KMS-11 (cell line): ENCODE measurements around the gene SPTB.

Source experiments
- H2AFZ ChIP-seq: fragments of 200-600 bp; sonication (generic); 2 replicates; pipeline ENCODE4 v1.6.1; 2016; ENCODE audit warnings: antibody characterized with exemption, mixed run types, low read depth
- H3K27ac ChIP-seq: fragments of 200-600 bp; sonication (generic); 2 replicates; pipeline ENCODE4 v1.6.1; 2016; ENCODE audit warnings: mild to moderate bottlenecking, mixed run types
- H3K27me3 ChIP-seq: fragments of 200-600 bp; sonication (generic); 2 replicates; pipeline ENCODE4 v1.6.1; 2017; ENCODE audit warnings: mild to moderate bottlenecking, low read depth, mixed run types, moderate library complexity; ENCODE audit not compliant: insufficient read depth
- H3K36me3 ChIP-seq: fragments of 200-600 bp; sonication (generic); 2 replicates; pipeline ENCODE4 v1.6.1; 2017; ENCODE audit warnings: mild to moderate bottlenecking, mixed run types; ENCODE audit not compliant: insufficient read depth
- H3K4me1 ChIP-seq: fragments of 200-600 bp; sonication (generic); 2 replicates; pipeline ENCODE4 v1.6.1; 2016; ENCODE audit warnings: mild to moderate bottlenecking, low read depth, mixed run types; ENCODE audit not compliant: poor library complexity, severe bottlenecking
- H3K4me2 ChIP-seq: fragments of 200-600 bp; sonication (generic); 2 replicates; pipeline ENCODE4 v1.7.0; 2016; ENCODE audit warnings: mild to moderate bottlenecking, mixed run types
- H3K4me3 ChIP-seq: fragments of 200-600 bp; sonication (generic); IDR thresholded peaks from 2 replicates; pipeline ENCODE4 v1.6.1; 2017; ENCODE audit warnings: low read depth, low read length, mixed read lengths; ENCODE audit not compliant: insufficient read depth
- H3K79me2 ChIP-seq: fragments of 200-600 bp; sonication (generic); 2 replicates; pipeline ENCODE4 v1.6.1; 2016; ENCODE audit warnings: low read depth, mixed run types; ENCODE audit not compliant: insufficient read depth
- H3K9ac ChIP-seq: fragments of 200-600 bp; sonication (generic); 2 replicates; pipeline ENCODE4 v1.6.1; 2016; ENCODE audit warnings: mild to moderate bottlenecking, mixed run types
- H4K20me1 ChIP-seq: fragments of 200-600 bp; sonication (generic); 2 replicates; pipeline ENCODE4 v1.6.1; 2016; ENCODE audit warnings: mild to moderate bottlenecking, mixed run types; ENCODE audit not compliant: insufficient read depth
- TF ChIP-seq, protein P1 (sequence below): fragments of 200-600 bp; sonication (generic); conservative IDR thresholded peaks from 2 replicates; pipeline ENCODE4 v1.6.1; 2017; ENCODE audit warnings: low read depth, mild to moderate bottlenecking, antibody characterized with exemption, low read length, moderate library complexity, mixed read lengths

Gene SPTB

DNA sequence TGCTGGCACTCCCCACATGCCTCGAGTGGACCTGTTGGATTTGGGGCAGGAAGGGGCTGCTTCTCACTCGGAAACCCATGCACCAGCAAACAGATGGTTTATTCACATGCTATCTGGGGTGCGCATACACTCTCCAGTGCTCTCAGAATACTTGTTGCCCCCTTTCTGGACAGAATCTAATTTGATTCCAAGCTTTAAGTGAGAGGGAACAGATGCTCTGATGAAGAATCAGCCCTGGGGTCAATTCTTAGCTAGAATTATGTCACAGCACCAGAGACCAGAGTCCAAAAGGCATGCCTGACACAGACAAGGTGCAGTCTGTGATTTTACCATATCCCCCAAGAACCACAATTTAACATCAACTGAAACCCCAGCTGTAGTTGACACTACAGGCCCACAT, 83.8 kb downstream of the SPTB start:
- H3K27me3 ChIP-seq, result no peaks in the 10 kb centered on the region
- H3K27ac ChIP-seq, result no peak overlapping the region
- H3K36me3 ChIP-seq, result no peaks in the 10 kb centered on the region
- no peaks in the 10 kb centered on the region for H3K4me1 ChIP-seq
- no peak overlapping the region for H3K4me2 ChIP-seq
- no peak overlapping the region for H3K9ac ChIP-seq
- H3K79me2 ChIP-seq, result no peaks in the 10 kb centered on the region
- H4K20me1 ChIP-seq, result no peaks in the 10 kb centered on the region
- no peak overlapping the region for H3K4me3 ChIP-seq
- no peak overlapping the region for H2AFZ ChIP-seq
- TF ChIP-seq, protein P1, sequence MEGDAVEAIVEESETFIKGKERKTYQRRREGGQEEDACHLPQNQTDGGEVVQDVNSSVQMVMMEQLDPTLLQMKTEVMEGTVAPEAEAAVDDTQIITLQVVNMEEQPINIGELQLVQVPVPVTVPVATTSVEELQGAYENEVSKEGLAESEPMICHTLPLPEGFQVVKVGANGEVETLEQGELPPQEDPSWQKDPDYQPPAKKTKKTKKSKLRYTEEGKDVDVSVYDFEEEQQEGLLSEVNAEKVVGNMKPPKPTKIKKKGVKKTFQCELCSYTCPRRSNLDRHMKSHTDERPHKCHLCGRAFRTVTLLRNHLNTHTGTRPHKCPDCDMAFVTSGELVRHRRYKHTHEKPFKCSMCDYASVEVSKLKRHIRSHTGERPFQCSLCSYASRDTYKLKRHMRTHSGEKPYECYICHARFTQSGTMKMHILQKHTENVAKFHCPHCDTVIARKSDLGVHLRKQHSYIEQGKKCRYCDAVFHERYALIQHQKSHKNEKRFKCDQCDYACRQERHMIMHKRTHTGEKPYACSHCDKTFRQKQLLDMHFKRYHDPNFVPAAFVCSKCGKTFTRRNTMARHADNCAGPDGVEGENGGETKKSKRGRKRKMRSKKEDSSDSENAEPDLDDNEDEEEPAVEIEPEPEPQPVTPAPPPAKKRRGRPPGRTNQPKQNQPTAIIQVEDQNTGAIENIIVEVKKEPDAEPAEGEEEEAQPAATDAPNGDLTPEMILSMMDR, result no peak

DNA sequence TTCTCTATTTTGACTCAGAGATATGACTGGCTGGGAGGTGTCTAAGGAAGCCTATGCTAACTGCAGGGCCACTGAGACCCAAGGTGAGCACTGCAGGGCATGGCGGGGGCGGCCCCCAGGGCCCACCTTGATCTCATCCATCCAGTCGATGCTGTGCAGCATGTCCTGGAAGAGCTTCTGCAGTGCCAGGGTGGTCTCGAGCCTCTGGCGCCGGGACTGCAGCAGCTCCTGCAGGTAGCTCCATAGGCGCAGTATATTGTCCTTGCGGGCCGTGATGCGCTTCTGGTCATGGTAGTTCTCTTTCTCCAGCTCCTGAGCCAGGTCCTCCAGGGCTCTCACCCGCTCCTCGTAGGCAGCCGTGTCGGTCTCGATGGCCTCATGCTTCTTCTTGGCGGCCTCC, 84.5 kb downstream of the SPTB start:
- Histone ChIP-seq H3K4me1 (no peaks in the 10 kb centered on the region), H3K27ac (no peak overlapping the region), H2AFZ (no peak overlapping the region), H3K36me3 (no peaks in the 10 kb centered on the region), H3K27me3 (no peaks in the 10 kb centered on the region), H4K20me1 (no peaks in the 10 kb centered on the region), H3K9ac (no peak overlapping the region), H3K4me3 (no peak overlapping the region), H3K4me2 (no peak overlapping the region), H3K79me2 (no peaks in the 10 kb centered on the region)
- TF ChIP-seq, protein P1, result no peak

DNA sequence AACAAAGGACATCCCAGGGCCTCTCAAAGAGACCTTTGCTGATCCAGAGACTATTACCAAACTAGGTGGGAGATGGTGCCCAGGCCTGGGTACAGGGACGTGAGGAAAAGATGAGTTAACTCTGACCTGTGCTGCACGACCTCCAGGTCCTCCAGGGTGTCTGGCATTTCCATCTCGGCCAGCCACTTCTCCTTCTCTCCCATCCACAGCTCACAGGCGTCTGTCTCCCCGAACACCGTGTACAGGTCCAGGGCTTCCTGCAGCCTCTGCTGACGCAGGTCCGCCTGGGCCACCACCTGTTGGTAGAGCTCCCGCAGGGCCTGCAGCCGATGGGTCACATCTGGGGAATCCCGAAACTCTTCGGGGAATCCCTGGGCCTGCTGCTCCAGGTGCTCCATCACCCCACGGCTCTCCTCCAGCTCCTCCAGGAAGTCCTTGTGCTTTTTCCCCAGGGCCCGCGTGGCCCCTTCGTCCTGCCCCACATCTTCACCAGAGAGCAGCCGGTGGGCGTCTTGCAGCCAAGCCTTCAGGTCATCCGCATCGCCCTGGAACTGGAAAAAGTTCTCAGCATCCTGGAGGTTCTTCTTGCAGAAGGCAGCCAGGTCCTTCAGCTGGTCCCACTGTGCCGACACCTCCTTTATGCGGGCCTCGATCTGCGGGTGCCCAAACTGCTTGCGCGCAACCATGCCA, 86.7 kb downstream of the SPTB start:
- Histone ChIP-seq H4K20me1 (no peaks in the 10 kb centered on the region), H3K27me3 (no peaks in the 10 kb centered on the region), H3K4me3 (no peak overlapping the region), H3K79me2 (no peaks in the 10 kb centered on the region), H3K36me3 (no peaks in the 10 kb centered on the region), H3K9ac (no peak overlapping the region), H2AFZ (no peak overlapping the region), H3K4me1 (no peaks in the 10 kb centered on the region), H3K27ac (no peak overlapping the region), H3K4me2 (no peak overlapping the region)
- TF ChIP-seq, protein P1, result no peak

DNA sequence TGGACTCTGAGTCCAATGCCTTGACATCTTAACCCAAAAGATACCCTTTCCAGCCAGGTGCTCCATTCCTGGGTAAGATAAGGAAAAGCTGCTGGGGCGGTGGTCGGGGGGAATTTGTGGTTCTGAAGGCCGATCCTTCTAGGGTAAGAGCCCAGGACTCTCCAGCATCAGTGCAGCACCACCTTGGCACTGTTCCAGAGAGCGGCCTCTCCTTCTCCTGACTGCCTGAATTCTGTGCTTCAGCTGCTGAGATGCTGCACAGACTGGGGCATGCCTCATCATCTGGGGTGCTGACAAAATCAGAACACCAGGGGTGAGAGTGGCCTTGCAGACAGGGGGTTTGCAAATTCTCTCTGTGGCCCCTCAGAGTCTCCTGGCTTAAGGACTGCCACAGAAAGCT, 87.5 kb downstream of the SPTB start:
- H3K4me2 ChIP-seq, result no peak overlapping the region
- H3K4me1 ChIP-seq, result no peaks in the 10 kb centered on the region
- H4K20me1 ChIP-seq, result no peaks in the 10 kb centered on the region
- no peak overlapping the region for H2AFZ ChIP-seq
- no peak overlapping the region for H3K9ac ChIP-seq
- no peaks in the 10 kb centered on the region for H3K36me3 ChIP-seq
- H3K27ac ChIP-seq, result no peak overlapping the region
- TF ChIP-seq, protein P1, result no peak
- H3K4me3 ChIP-seq, result no peak overlapping the region
- no peaks in the 10 kb centered on the region for H3K27me3 ChIP-seq
- no peaks in the 10 kb centered on the region for H3K79me2 ChIP-seq
